DOHH2 (cell line): ENCODE data around the gene SMIM22.

ENCODE experiments used
- EZH2phosphoT487 ChIP-seq: fragments of 200-600 bp; sonication (generic); IDR thresholded peaks from 2 replicates; pipeline ENCODE4 v1.6.1; 2017; ENCODE audit warnings: borderline replicate concordance, mild to moderate bottlenecking, antibody characterized with exemption, low read length, moderate library complexity, mixed read lengths
- TF ChIP-seq, protein P1 (sequence below): fragments of 200-600 bp; sonication (generic); IDR thresholded peaks from one replicate; pipeline ENCODE4 v1.5.1; 2014; ENCODE audit warnings: antibody characterized with exemption, mild to moderate bottlenecking, low read depth, low read length; ENCODE audit not compliant: poor library complexity, severe bottlenecking

DNA sequence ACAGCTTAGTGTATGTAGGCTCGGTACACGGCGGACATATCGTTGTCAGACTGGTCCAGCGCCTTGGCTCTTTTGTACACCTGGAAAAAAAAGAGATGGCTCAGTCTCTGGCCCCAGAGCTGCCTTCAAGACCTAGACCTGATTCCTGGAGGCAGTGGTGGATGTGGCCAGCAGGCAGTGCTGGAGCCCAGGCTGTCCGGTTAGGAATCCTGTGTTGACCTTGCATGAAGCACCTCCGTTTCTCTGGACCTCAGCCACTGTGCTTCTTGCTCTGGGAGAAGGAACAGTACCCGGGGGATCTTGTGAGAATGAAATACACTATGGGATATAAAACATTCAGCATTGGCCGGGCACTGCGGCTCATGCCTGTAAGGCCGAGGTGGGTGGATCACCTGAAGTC, 10.1 kb downstream of the SMIM22 start:
- TF ChIP-seq, protein P1, sequence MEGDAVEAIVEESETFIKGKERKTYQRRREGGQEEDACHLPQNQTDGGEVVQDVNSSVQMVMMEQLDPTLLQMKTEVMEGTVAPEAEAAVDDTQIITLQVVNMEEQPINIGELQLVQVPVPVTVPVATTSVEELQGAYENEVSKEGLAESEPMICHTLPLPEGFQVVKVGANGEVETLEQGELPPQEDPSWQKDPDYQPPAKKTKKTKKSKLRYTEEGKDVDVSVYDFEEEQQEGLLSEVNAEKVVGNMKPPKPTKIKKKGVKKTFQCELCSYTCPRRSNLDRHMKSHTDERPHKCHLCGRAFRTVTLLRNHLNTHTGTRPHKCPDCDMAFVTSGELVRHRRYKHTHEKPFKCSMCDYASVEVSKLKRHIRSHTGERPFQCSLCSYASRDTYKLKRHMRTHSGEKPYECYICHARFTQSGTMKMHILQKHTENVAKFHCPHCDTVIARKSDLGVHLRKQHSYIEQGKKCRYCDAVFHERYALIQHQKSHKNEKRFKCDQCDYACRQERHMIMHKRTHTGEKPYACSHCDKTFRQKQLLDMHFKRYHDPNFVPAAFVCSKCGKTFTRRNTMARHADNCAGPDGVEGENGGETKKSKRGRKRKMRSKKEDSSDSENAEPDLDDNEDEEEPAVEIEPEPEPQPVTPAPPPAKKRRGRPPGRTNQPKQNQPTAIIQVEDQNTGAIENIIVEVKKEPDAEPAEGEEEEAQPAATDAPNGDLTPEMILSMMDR = no peak
- TF ChIP-seq EZH2phosphoT487 = no peak
